Fibroblast of villous mesenchyme (primary cell): ENCODE measurements around the gene INHBC. TPM values are rescaled to one million over a fixed set of nuclear protein-coding genes. Genes with fewer than 3 reads are reported as not detected.

ENCODE experiments used
- DNase-seq: peaks from one replicate; pipeline ENCODE4 v3.0.0-alpha.2; 2010; ENCODE audit warnings: low read depth
- H3K4me3 ChIP-seq: 2 replicates; pipeline ENCODE4 v1.5.1; 2011; ENCODE audit warnings: low read depth, mild to moderate bottlenecking, low read length
- total RNA-seq: library from RNA; depleted of rRNA; stranded (reverse); fragments of >200 nt; gene quantifications from 2 replicates; pipeline ENCODE4 v1.2.3, GENCODE V29; 2012
- TF ChIP-seq, protein P1 (sequence below): IDR thresholded peaks from 2 replicates; pipeline ENCODE4 v1.5.1; 2012; ENCODE audit warnings: low read depth, mild to moderate bottlenecking, low read length; ENCODE audit not compliant: insufficient read depth

Gene INHBC
- total RNA-seq, 1 donor: not detected

DNA sequence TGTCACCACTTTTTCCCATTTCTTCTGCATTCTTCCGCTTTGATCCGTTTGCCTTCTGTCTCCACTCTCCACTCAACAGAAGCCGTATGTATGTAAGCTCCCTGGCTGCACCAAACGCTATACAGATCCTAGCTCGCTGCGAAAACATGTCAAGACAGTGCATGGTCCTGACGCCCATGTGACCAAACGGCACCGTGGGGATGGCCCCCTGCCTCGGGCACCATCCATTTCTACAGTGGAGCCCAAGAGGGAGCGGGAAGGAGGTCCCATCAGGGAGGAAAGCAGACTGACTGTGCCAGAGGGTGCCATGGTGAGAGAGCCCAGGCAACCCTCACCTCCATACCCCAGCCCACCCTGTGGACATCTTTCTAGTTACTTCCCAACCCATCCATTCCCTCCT lies 33.3 kb downstream of the INHBC start:
- TF ChIP-seq, protein P1, sequence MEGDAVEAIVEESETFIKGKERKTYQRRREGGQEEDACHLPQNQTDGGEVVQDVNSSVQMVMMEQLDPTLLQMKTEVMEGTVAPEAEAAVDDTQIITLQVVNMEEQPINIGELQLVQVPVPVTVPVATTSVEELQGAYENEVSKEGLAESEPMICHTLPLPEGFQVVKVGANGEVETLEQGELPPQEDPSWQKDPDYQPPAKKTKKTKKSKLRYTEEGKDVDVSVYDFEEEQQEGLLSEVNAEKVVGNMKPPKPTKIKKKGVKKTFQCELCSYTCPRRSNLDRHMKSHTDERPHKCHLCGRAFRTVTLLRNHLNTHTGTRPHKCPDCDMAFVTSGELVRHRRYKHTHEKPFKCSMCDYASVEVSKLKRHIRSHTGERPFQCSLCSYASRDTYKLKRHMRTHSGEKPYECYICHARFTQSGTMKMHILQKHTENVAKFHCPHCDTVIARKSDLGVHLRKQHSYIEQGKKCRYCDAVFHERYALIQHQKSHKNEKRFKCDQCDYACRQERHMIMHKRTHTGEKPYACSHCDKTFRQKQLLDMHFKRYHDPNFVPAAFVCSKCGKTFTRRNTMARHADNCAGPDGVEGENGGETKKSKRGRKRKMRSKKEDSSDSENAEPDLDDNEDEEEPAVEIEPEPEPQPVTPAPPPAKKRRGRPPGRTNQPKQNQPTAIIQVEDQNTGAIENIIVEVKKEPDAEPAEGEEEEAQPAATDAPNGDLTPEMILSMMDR: no peak
- no peak overlapping the region for H3K4me3 ChIP-seq
- DNase-seq: no peak

DNA sequence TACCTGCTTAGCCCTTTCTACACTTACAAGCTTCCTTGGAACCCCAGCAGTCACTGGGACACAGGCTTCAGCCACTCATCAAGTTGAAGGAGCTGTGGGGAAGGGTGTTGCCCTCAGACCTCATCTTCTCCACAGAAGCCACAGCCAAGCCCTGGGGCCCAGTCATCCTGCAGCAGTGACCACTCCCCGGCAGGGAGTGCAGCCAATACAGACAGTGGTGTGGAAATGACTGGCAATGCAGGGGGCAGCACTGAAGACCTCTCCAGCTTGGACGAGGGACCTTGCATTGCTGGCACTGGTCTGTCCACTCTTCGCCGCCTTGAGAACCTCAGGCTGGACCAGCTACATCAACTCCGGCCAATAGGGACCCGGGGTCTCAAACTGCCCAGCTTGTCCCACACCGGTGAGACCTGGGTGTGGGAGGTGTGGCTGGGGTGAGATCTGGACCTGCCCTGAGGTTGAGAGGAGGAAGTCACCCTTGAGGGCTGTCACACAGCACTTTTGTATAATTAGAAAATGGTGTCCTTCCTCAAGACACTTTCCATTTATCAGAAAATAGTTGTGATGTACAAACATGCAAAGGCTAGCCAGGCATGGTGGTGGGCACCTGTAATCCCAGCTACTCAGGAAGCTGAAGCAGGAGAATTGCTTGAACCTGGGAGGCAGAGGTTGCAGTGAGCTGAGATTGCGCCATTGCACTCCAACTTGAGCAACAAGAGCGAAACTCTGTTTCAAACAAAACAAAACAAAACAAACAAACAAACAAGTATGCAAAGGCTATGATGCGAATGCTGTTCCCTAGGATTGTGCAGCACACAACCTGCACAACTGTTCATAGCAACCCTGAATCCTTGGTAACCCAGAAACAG lies 34.9 kb downstream of the INHBC start:
- no peak overlapping the region for H3K4me3 ChIP-seq
- DNase-seq: no peak
- TF ChIP-seq, protein P1: no peak

DNA sequence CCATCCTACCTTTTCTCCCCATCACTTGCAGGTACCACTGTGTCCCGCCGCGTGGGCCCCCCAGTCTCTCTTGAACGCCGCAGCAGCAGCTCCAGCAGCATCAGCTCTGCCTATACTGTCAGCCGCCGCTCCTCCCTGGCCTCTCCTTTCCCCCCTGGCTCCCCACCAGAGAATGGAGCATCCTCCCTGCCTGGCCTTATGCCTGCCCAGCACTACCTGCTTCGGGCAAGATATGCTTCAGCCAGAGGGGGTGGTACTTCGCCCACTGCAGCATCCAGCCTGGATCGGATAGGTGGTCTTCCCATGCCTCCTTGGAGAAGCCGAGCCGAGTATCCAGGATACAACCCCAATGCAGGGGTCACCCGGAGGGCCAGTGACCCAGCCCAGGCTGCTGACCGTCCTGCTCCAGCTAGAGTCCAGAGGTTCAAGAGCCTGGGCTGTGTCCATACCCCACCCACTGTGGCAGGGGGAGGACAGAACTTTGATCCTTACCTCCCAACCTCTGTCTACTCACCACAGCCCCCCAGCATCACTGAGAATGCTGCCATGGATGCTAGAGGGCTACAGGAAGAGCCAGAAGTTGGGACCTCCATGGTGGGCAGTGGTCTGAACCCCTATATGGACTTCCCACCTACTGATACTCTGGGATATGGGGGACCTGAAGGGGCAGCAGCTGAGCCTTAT lies 35.8 kb downstream of the INHBC start:
- DNase-seq: no peak
- H3K4me3 ChIP-seq: no peak overlapping the region
- TF ChIP-seq, protein P1: no peak

DNA sequence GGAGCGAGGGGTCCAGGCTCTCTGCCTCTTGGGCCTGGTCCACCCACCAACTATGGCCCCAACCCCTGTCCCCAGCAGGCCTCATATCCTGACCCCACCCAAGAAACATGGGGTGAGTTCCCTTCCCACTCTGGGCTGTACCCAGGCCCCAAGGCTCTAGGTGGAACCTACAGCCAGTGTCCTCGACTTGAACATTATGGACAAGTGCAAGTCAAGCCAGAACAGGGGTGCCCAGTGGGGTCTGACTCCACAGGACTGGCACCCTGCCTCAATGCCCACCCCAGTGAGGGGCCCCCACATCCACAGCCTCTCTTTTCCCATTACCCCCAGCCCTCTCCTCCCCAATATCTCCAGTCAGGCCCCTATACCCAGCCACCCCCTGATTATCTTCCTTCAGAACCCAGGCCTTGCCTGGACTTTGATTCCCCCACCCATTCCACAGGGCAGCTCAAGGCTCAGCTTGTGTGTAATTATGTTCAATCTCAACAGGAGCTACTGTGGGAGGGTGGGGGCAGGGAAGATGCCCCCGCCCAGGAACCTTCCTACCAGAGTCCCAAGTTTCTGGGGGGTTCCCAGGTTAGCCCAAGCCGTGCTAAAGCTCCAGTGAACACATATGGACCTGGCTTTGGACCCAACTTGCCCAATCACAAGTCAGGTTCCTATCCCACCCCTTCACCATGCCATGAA lies 36.5 kb downstream of the INHBC start:
- no peak overlapping the region for H3K4me3 ChIP-seq
- DNase-seq: no peak
- TF ChIP-seq, protein P1: no peak

DNA sequence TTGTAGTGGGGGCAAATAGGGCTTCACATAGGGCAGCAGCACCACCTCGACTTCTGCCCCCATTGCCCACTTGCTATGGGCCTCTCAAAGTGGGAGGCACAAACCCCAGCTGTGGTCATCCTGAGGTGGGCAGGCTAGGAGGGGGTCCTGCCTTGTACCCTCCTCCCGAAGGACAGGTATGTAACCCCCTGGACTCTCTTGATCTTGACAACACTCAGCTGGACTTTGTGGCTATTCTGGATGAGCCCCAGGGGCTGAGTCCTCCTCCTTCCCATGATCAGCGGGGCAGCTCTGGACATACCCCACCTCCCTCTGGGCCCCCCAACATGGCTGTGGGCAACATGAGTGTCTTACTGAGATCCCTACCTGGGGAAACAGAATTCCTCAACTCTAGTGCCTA lies 37.1 kb downstream of the INHBC start:
- TF ChIP-seq, protein P1: no peak
- H3K4me3 ChIP-seq: no peak overlapping the region
- DNase-seq: no peak

DNA sequence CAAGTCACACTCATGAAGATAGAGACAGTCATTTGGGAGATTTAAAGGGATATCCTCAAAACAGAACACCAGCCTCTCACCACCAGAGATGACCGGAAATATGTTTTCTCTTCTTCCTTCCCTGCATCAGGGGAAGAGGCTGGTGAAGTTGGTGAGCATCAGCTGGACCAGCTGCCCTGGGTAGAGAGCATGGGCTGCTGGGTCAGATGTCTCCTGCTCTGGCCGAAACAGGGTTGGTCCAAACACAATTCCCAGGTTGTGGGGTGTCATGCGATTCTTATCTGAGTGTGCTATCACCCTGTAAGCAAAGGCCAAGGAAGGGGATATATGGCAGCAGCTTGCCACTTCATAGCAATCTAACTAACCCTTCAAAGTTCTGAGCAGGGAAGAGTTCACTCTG lies 37.8 kb downstream of the INHBC start:
- DNase-seq: no peak
- H3K4me3 ChIP-seq: no peak overlapping the region
- TF ChIP-seq, protein P1: no peak
